ENCODE results near the gene HOXC10.

The HOXC10 gene

DNA sequence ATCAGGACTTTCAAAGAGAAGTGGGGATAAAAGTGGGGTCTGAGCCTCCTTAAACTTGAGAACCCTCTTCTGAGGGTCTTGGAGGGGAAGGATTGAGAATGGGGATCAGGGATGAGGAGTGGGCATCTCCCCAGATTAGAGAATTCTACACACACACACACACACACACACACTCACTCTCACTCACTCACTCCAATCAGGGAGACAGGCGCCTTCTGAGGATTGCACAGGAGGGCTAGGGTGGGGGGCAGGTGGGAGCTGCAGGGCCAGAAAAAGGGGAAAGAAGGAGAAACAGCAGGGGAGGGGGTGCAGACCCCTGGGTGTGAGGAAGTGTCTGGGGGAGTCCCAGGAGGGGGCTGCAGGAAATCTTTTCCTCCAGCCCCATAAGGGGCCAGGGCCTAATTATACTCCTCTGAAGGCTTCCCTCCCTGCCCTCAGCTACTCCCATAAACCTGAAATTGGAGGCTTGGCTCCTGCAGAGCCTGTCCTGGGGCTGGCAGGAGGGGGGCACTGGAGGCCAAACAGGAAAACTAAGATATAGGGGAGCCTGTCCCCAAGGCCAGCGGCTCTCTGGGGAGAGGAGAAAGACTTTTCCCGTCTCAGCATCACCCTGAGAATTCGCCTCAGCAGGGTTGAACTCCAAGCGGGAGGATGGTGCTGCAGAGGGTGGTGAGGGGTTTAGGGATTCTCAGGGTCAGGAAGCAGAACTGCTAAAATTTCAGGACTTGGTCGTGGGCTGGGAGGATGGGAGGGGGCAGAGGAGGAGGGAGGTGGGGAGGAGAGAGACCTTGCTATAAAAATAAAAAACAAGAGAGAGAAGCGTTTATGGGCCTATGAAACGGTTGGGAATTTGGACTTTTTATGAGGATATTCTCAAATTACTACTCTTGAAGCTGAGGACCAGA is 16.6 kb downstream of the HOXC10 start:
- no peak for DNase-seq

DNA sequence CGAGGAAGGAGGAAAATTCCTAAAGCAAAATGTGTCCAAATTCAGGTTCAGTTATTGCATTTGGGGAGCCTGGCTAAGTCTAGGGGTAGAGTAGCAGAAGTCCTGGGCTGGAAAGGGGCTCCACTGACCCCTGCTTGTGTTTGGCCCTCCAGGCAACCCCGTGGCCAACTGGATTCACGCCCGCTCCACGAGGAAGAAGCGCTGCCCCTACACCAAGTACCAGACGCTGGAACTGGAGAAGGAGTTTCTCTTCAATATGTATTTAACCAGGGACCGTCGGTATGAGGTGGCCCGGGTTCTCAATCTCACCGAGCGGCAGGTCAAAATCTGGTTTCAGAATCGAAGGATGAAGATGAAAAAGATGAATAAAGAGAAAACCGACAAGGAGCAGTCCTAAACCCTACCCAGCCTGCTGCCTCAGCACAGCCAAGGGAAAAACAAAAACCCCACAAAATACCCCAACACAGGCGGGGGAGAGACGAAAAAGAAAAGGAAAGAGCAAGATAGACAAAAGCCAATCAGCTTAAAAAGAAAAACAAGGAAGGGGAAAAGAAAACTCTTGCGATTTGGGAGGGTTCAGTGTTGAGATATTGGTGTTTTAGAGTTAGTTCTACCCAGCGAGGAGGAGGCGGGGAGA is 17.4 kb downstream of the HOXC10 start:
- no peak for DNase-seq

DNA sequence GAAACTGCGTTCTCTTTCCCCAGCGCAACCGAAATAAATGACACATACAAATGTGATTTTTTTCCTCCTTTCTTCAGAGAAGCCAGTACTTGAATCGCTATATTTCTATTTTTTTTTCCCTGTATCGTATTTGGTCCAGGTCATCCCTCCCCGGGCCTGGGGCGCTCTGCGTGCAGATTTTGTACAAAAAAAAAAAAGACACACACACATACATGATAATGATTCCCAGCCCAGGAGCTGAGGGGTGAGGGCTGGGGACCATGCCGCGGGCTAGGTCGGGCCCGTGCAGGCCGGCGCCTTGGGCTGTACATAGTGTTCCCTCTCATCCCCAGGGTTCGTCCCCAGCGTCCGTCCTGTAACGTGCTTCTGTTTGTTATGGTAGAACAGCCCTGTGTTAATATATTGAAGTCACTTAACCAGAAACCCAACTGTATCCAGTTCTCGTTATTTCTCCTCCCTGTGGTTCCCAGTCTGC is 18.0 kb downstream of the HOXC10 start:
- DNase-seq, result no peak

DNA sequence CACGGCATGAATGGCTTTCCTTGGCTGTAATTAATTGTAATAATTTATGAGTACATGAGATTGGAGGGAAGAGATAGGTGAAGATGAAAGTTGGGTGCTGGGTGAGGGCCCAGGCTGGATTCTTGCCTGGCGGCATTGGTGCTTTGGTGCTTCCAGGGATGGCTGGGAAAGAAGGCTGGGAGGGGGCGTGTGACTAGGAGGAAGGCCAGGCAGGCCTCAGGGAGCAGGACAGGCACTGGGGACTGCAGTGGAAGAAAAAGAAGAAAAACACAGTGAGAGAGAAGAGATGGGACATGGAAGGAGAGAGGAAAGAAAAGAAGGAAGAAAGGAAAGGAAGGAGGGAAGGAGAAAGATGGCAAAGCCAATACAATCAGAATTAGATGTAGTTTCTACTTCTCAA is 18.7 kb downstream of the HOXC10 start:
- DNase-seq, result no peak

DNA sequence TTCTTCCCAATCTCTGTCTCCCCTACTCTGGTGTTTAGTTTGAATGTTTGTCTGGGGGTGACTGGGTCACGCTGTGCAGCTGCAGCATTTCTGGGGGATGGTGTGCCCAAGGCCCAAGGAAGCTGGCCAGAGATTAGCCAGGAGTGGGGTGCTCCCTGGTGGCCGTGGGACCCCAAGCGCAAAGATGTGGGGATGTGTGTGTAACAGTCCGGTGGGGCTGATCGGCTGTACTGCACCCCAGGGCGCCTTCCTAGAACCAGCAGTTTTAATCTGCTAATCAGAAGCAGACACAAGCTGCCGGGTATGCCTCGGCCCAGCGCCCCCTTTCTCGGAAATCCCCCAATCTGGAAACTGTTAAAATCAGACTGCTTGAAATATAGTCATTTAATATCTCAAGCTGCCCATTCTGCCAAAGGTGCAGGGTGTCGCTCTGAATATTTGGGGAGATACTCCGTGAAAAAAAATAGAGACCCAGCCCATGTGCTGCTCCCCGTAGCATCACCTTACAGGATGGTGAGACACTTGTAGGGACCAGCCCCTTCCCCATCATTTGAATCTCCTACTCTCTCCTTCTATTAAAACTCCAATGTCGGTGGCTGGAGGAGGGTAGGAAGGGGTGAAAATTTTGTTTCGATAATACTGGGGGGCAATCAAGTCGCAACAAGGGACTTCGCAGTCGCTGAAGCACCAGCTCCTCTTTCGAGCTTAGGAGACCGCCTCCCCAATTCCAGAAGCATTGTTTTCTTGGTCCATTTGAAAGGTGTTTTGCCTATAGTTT is 19.3 kb downstream of the HOXC10 start:
- no peak for DNase-seq

DNA sequence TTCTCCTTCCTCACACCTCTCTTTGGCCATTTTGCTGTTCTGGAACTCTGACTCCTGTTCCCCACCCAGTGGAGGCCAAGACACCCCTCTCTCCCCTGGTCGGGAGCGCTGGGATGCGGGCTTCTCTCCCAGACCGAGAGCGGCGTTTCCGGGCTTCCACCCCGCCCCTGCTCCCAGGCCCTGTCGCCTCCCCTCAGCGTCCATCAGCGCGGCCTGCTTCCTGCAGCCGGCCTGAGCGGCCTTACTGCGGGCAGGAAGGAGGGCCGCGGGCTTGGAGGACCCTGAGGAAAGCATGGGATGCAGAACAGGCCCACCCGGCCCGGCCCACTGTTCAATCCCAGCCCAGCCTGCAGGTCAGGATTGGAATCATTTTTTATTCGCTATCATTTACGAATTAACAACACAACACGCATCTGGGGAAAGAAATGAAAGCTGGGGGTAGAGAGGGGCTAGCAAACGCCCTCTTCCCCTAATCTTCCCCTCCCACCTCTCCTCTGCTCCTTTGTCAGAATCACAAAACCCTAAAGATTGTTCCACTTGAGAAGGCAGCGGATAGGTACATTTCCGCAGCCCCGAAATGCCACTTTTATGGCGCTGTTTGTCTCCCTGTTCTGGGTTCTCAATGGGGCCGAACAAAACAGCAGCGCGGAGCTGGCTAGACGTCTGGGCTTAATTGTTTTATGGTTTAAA is 20.0 kb downstream of the HOXC10 start:
- no peak for DNase-seq

DNA sequence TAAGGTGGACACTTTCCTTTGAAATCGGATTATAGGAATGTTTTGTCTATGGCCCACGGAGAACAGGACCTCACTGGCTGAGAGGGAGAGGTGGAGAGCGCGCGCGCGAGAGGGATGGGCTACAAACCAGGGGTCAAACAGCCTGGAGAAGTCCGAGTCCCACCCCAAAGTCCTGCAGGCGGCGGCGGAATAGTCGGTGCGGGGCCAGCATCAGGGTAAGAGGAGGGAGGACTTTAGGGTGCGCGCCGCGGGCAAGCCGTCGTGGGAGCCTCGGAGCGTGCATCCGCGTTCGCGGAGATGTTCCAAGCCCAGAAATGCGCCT is 20.5 kb downstream of the HOXC10 start:
- no peak for DNase-seq

DNA sequence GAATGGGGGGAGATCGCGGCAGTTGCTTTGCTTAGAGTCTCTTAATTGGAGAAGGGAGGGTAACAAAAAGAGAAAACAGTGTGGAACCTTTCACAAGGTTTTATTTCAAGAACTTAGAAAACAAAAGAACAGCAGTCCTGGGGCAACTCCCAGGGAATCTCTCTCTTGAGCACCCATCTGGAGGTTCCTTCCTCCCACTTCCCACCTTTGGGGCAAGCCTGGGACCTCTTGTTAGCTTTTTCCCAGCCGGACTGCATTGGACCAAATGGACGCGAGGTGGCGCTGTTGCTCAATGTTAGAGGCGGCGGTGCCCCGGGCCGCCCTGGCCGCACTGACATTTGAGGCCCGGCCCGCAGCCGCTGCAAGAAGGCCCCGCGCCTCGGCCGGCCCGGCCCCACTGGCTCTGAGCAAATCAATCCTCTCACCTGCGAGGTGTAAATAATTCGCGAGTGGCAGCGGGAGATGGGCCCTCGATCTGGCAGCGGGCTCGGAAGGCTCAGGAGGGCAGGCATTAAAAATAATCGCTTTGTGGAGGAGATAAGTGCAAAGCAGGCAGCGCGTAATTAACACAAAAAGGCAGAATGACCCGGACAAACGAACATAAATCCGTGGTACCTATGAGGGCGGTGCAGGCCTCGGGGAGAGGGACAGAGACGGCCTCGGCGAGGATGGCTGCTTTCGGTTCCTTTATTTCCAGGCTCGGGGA is 21.1 kb downstream of the HOXC10 start:
- peak in 54 of 58 donors; percentile 1 to 85 (median 46) for DNase-seq

DNA sequence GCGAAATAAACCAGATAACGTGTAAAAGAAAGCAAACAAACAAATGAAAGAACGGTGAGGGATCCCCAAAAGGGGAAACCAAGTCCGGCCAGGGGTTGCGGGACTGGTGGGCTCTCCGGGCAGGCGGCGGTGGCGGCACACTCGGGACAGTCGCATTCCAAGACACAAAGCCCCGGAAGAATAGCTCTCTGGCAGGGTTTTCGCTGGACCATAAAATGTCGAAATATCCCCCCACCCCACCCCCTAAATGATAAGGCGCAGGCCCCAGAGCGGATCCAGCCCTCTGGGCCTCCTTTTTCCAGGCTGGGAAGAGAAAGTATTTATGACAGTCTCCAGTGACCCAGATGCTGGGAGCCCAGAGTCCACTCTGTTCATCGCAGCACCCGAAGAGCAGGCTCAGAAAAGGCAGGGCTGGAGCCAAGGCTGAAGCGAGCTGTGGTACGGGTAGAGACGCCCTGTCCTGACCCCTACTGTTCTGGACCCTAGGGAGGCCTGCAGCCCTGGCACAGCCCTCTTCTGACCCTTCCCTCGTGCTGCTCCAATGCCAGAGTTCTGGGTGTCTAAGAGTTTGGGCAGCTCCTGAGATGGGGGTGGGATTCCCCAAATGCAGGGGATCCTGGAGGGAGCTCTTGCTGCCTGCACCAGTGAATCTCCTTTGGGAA is 21.7 kb downstream of the HOXC10 start:
- DNase-seq, result no peak

DNA sequence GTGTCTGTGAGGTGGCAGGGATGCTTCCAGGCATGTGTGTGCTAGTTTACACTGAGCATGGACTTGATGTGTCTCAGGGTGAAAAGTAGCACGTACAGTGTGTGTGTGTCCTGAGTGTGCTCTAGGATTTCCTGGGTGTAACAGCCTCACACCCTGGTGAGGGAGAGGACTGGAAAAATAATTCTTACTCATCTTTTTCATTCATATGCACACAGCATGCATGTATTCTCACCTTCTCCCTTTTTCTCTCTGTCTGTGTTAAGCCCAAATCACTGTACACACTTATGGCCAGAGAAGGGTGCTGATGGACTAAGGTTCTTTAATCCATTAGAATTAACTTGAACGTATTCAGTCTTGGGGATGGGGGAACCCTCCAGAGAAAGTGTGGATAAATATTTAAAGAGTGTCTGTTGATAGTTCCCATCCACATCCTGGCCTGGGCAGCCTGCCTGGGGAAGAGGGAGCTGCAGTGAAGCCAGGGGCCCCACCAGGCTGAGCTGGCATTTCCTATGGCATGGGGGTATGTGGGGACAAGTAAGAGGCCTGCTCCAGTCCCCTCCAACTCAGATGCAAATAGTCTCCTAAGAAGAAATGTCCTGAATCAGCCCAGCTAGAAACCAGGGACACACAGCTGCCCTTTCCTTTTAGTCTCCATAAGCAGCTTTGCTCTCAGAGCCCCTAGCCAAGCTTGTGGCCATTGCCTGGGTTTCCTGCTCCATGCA is 22.8 kb downstream of the HOXC10 start:
- DNase-seq, result no peak

DNA sequence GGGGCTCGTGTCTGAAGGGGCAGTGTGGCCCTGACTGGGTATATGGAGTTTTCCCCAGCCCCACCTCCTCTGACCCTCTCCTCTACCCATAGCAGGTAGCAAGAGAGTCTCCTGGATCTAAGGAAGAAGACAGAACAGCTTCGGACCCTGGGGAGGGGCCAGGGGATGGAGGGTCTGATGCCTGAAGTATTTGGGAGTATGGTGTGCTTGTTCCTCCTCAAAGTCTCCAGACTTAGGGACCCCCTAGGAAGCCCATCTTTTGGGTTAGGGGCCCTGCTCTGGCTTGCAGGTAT is 23.3 kb downstream of the HOXC10 start:
- DNase-seq, result no peak

DNA sequence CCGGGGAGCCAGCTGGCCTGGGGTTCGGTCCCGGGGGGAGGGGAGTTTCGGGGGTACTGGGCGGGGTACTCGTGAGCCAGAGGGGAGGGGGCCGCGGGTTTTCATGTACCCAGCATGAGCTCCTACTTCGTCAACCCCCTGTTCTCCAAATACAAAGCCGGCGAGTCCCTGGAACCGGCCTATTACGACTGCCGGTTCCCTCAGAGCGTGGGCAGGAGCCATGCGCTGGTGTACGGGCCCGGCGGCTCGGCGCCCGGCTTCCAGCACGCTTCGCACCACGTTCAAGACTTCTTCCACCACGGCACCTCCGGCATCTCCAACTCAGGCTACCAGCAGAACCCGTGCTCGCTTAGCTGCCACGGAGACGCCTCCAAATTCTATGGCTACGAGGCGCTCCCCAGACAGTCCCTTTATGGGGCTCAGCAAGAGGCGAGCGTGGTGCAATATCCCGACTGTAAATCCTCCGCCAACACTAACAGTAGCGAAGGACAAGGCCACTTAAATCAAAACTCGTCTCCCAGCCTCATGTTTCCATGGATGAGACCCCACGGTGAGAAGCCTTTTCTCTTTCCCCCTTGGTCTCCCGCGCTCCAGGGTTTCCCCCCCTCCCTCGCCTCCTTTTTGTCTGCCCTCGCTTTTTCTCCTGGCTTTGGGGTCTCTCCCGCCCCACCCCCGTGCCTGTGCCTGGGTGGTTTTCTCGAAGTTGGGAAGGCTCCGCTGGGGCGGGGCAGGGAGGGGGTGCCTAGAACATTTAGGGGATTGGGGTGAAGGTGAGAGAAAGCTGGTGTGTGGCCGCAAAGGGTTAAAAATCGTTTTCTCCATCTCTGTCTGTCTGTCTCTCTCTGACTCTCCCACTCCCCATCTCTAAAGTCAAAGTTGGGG is 24.5 kb downstream of the HOXC10 start:
- no peak for DNase-seq

DNA sequence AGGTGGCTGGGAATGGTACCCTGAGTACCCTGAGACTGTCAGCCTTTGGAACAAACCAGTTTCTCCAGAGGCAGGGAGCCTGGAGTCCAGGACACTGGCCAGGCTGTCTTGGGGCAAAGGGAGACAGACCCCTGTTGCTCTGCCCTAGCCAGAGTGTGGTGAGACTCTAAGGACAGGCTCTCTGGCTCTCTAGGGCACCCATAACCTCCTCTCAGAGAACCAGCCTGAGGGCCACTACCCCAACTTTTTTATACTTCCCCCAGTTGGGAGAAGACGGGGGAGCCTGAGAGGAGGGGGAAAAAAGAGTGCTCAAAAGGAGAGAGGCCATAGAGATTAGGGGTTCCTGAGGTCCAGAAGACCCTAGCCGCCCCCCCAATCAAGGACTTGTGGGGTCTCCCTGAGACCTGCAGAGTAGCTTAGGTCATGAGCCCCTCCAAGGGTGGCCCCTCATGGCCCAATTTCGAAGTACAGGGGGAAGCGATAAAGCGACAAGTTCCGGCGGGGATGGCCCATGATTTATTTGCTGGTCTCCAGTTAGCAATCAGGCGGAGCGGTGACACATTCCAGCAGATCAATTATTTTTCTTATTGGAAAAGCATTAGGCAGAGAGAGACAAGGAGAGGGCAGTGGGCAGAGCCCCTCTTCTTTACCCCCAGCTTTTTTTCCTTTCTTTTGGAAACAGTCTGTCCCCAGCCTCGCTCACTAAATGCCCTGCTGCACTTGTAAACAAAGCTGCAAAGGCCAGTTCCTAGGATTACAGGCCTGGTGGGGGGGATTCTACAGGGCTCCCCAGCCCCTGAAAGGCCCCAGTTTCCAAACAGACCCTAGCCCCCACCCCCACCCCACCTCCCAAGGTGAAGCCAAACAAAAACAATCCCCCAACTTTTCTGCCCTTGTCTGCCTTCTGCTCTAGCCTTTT is 25.4 kb downstream of the HOXC10 start:
- DNase-seq, result no peak

DNA sequence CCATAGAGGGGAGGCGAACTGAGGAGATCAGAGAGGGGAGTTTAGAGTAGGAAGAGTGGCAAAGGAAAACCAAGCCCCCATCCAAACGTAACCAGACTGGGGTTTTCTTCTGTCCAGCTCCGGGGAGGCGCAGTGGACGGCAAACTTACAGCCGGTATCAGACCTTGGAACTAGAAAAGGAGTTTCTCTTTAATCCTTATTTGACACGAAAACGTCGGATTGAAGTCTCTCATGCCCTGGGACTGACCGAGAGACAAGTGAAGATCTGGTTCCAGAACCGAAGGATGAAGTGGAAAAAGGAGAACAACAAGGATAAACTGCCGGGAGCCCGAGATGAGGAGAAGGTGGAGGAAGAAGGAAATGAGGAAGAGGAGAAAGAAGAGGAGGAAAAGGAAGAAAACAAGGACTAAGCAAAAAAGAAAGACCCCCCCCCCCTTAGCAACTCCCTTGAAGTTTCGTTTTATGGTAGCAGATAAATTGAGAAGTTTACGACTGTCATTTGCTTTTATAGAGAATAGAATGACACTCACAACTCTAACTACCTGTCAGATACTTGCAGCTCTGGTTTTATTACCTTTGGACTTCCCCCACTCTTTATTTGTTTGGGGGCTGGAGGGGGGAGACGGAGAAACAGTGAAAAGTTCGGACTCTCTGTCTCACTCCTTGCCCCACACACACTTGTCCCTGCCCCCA is 26.2 kb downstream of the HOXC10 start:
- no peak for DNase-seq

DNA sequence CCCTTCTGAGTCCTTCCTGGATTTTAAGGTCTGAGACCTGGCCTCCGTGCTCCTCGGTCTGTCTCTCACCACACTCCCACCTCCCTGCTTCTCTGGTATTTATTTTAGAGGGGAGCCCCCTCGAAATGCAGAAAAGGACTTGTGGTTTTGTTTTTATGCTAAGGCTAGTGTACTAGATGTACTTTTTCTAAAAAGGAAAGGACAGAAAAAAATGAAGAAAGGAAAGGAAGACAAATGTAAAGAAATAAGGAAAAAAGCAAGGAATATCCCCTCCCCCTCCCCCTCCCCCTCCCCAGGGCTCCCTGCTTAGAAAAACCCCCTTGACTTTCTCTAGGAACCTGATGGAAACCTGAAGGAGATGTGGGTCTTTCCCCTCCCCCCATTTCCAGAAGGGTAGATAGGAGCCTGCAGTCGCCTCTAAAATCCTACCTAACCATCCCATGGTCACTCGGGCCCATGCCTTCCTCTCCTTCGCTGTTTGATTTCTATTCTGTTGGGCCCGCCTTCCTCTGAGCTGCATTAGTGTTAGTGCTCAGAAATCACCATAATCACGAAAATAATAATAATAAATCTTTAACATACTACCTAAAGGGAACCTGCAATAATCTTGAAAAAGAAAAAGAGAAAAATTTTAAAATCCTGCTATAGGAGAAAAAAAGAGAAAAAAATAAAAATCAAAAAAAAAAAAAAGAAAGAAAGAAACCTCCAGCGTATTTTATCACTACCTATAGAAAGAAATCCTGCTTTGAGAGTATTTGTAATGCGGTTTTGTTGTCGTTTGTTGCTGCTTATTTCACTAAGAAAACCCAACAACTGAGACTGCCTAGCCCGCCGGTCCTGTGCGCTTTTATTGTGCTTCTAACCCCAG is 27.0 kb downstream of the HOXC10 start:
- DNase-seq, result no peak

Data from anterior cingulate cortex (tissue), 58 donors.